ENCODE measurements around the gene BCL6. TPM values are rescaled to one million over a fixed set of nuclear protein-coding genes. Genes with fewer than 3 reads are reported as not detected.

Gene BCL6
- total RNA-seq, 1 donor from 2014 or later = 2.5 TPM

- Mint-ChIP-seq H3K27me3 (ENCODE audit: unreplicated experiment) (no peaks in the 10 kb centered on the region), H3K4me1 (ENCODE audit: low read depth, unreplicated experiment) (no peaks in the 10 kb centered on the region), H3K27ac (ENCODE audit: unreplicated experiment) (no peak overlapping the region), H3K36me3 (ENCODE audit: unreplicated experiment) (no peaks in the 10 kb centered on the region), H3K4me3 (ENCODE audit: unreplicated experiment) (no peak overlapping the region), H3K9me3 (ENCODE audit: unreplicated experiment) (no peaks in the 10 kb centered on the region)
- no peak for TF ChIP-seq CTCF (IDR thresholded peaks at IDR 0.05; ENCODE audit: partially characterized antibody, unreplicated experiment)
- DNase-seq = no peak
Measured at GRCh38 chr3:187770224-187770623, 25.0 kb upstream of the BCL6 start.

GRCh38 chr3:187769771-187770170 lies 24.5 kb upstream of the BCL6 start:
- TF ChIP-seq CTCF (IDR thresholded peaks at IDR 0.05; ENCODE audit: partially characterized antibody, unreplicated experiment) = no peak
- H3K27ac Mint-ChIP-seq (ENCODE audit: unreplicated experiment) = no peak overlapping the region
- H3K36me3 Mint-ChIP-seq (ENCODE audit: unreplicated experiment) = no peaks in the 10 kb centered on the region
- H3K4me3 Mint-ChIP-seq (ENCODE audit: unreplicated experiment) = no peak overlapping the region
- H3K4me1 Mint-ChIP-seq (ENCODE audit: low read depth, unreplicated experiment) = no peaks in the 10 kb centered on the region
- no peaks in the 10 kb centered on the region for H3K9me3 Mint-ChIP-seq (ENCODE audit: unreplicated experiment)
- DNase-seq = no peak
- H3K27me3 Mint-ChIP-seq (ENCODE audit: unreplicated experiment) = no peaks in the 10 kb centered on the region

GRCh38 chr3:187767266-187768012 lies 22.2 kb upstream of the BCL6 start:
- DNase-seq = no peak
- Mint-ChIP-seq H3K4me1 (ENCODE audit: low read depth, unreplicated experiment) (no peaks in the 10 kb centered on the region), H3K36me3 (ENCODE audit: unreplicated experiment) (no peaks in the 10 kb centered on the region), H3K9me3 (ENCODE audit: unreplicated experiment) (no peaks in the 10 kb centered on the region), H3K4me3 (ENCODE audit: unreplicated experiment) (no peak overlapping the region), H3K27ac (ENCODE audit: unreplicated experiment) (no peak overlapping the region), H3K27me3 (ENCODE audit: unreplicated experiment) (no peaks in the 10 kb centered on the region)
- no peak for TF ChIP-seq CTCF (IDR thresholded peaks at IDR 0.05; ENCODE audit: partially characterized antibody, unreplicated experiment)

- Mint-ChIP-seq H3K27ac (ENCODE audit: unreplicated experiment) (no peak overlapping the region), H3K36me3 (ENCODE audit: unreplicated experiment) (no peaks in the 10 kb centered on the region), H3K27me3 (ENCODE audit: unreplicated experiment) (no peaks in the 10 kb centered on the region), H3K4me1 (ENCODE audit: low read depth, unreplicated experiment) (no peaks in the 10 kb centered on the region), H3K9me3 (ENCODE audit: unreplicated experiment) (no peaks in the 10 kb centered on the region), H3K4me3 (ENCODE audit: unreplicated experiment) (no peak overlapping the region)
- TF ChIP-seq CTCF (IDR thresholded peaks at IDR 0.05; ENCODE audit: partially characterized antibody, unreplicated experiment) = no peak
- no peak for DNase-seq
Measured at GRCh38 chr3:187765342-187765741, 20.1 kb upstream of the BCL6 start.

GRCh38 chr3:187763850-187764648 lies 18.8 kb upstream of the BCL6 start:
- no peak for DNase-seq
- no peak overlapping the region for H3K27ac Mint-ChIP-seq (ENCODE audit: unreplicated experiment)
- TF ChIP-seq CTCF (IDR thresholded peaks at IDR 0.05; ENCODE audit: partially characterized antibody, unreplicated experiment) = no peak

More at GRCh38 chr3:187763850-187764648, 18.8 kb upstream of the BCL6 start:
- Mint-ChIP-seq H3K4me3 (ENCODE audit: unreplicated experiment) (no peak overlapping the region), H3K36me3 (ENCODE audit: unreplicated experiment) (no peaks in the 10 kb centered on the region), H3K9me3 (ENCODE audit: unreplicated experiment) (no peaks in the 10 kb centered on the region), H3K4me1 (ENCODE audit: low read depth, unreplicated experiment) (no peaks in the 10 kb centered on the region), H3K27me3 (ENCODE audit: unreplicated experiment) (no peaks in the 10 kb centered on the region)
